GM18498 (cell line): ENCODE results near the gene CASP10.
"Not testable (repeated sequence)": the region's sequence is repeated elsewhere in the genome, so short reads cannot be mapped to it uniquely, and the experiment has no call there.

Experiments
- ATAC-seq: cut with Tn5 transposase; IDR thresholded peaks from one replicate; pipeline ENCODE4 v1.9.1; 2021; ENCODE audit warnings: mild to moderate bottlenecking, moderate library complexity; ENCODE audit not compliant: unreplicated experiment

The CASP10 gene

GRCh38 chr2:201182650-201183364 is at the start of gene CASP10:
Gene CASP10 (plus strand): TSS chr2:201183141. CDS start chr2:201185778, 2,637 bp downstream.
- ATAC-seq: peak; percentile 87

GRCh38 chr2:201135386-201135785 is 47.6 kb upstream of the CASP10 start:
- ATAC-seq: no peak

- no peak for ATAC-seq
Observed at GRCh38 chr2:201136889-201137321, 46.0 kb upstream of the CASP10 start.

- ATAC-seq: no peak
Observed at GRCh38 chr2:201137505-201138400, 45.2 kb upstream of the CASP10 start.

- no peak for ATAC-seq
Observed at GRCh38 chr2:201138401-201138970, 44.5 kb upstream of the CASP10 start.

- ATAC-seq: not testable (repeated sequence)
Observed at GRCh38 chr2:201138986-201139781, 43.8 kb upstream of the CASP10 start.

- ATAC-seq: no peak
Observed at GRCh38 chr2:201139836-201140604, 42.9 kb upstream of the CASP10 start.

- ATAC-seq: no peak
Observed at GRCh38 chr2:201144101-201145051, 38.6 kb upstream of the CASP10 start.

- no peak for ATAC-seq
Observed at GRCh38 chr2:201148434-201148990, 34.4 kb upstream of the CASP10 start.

- no peak for ATAC-seq
Observed at GRCh38 chr2:201149064-201149820, 33.7 kb upstream of the CASP10 start.

GRCh38 chr2:201149821-201150165 is 33.1 kb upstream of the CASP10 start:
- ATAC-seq: not testable (repeated sequence)

GRCh38 chr2:201150454-201151020 is 32.4 kb upstream of the CASP10 start:
- no peak for ATAC-seq

GRCh38 chr2:201151127-201151981 is 31.6 kb upstream of the CASP10 start:
- ATAC-seq: peak; percentile 80

GRCh38 chr2:201152517-201152916 is 30.4 kb upstream of the CASP10 start:
- ATAC-seq: no peak

GRCh38 chr2:201152999-201153815 is 29.7 kb upstream of the CASP10 start:
- ATAC-seq: no peak
